GM21786 (cell line): ENCODE data around the gene CD93.

Experiments
- ATAC-seq: cut with Tn5 transposase; IDR thresholded peaks from one replicate; pipeline ENCODE4 v1.9.1; 2021; ENCODE audit not compliant: unreplicated experiment

The CD93 gene

GRCh38 chr20:23120936-23121750 is 35.0 kb upstream of the CD93 start:
- no peak for ATAC-seq

- no peak for ATAC-seq
Measured at GRCh38 chr20:23120261-23120660, 34.1 kb upstream of the CD93 start.

- no peak for ATAC-seq
Measured at GRCh38 chr20:23119456-23120216, 33.5 kb upstream of the CD93 start.

GRCh38 chr20:23118766-23119165 is 32.6 kb upstream of the CD93 start:
- no peak for ATAC-seq

- no peak for ATAC-seq
Measured at GRCh38 chr20:23118144-23118543, 32.0 kb upstream of the CD93 start.

GRCh38 chr20:23117738-23118137 is 31.6 kb upstream of the CD93 start:
- no peak for ATAC-seq

GRCh38 chr20:23116311-23117089 is 30.4 kb upstream of the CD93 start:
- no peak for ATAC-seq

- ATAC-seq: no peak
Measured at GRCh38 chr20:23115822-23116221, 29.7 kb upstream of the CD93 start.

- no peak for ATAC-seq
Measured at GRCh38 chr20:23114448-23115082, 28.4 kb upstream of the CD93 start.

GRCh38 chr20:23114018-23114417 is 27.9 kb upstream of the CD93 start:
- ATAC-seq: no peak

- no peak for ATAC-seq
Measured at GRCh38 chr20:23112595-23112994, 26.5 kb upstream of the CD93 start.

- ATAC-seq: no peak
Measured at GRCh38 chr20:23111944-23112342, 25.8 kb upstream of the CD93 start.

- no peak for ATAC-seq
Measured at GRCh38 chr20:23111307-23111943, 25.3 kb upstream of the CD93 start.

- ATAC-seq: no peak
Measured at GRCh38 chr20:23108871-23109270, 22.7 kb upstream of the CD93 start.

- no peak for ATAC-seq
Measured at GRCh38 chr20:23107466-23107865, 21.3 kb upstream of the CD93 start.

GRCh38 chr20:23106271-23106851 is 20.2 kb upstream of the CD93 start:
- ATAC-seq: no peak

- ATAC-seq: no peak
Measured at GRCh38 chr20:23105193-23105592, 19.1 kb upstream of the CD93 start.

- no peak for ATAC-seq
Measured at GRCh38 chr20:23103284-23104018, 17.3 kb upstream of the CD93 start.

GRCh38 chr20:23101696-23102406 is 15.7 kb upstream of the CD93 start:
- no peak for ATAC-seq
